Measurements from ENCODE around the gene NOS3.

The NOS3 gene

GRCh38 chr7:150952331-150953050 is 38.3 kb upstream of the NOS3 start:
- DNase-seq (ENCODE audit: low read depth), result no peak

GRCh38 chr7:150953061-150953997 is 37.5 kb upstream of the NOS3 start:
- DNase-seq (ENCODE audit: low read depth), result no peak

GRCh38 chr7:150954201-150954985 is 36.4 kb upstream of the NOS3 start:
- DNase-seq (ENCODE audit: low read depth), result no peak

GRCh38 chr7:150954986-150955518 is 35.8 kb upstream of the NOS3 start:
- no peak for DNase-seq (ENCODE audit: low read depth)

GRCh38 chr7:150955519-150956394 is 35.1 kb upstream of the NOS3 start:
- DNase-seq (ENCODE audit: low read depth), result no peak

GRCh38 chr7:150956395-150957132 is 34.3 kb upstream of the NOS3 start:
- no peak for DNase-seq (ENCODE audit: low read depth)

GRCh38 chr7:150957133-150958020 is 33.4 kb upstream of the NOS3 start:
- no peak for DNase-seq (ENCODE audit: low read depth)

- DNase-seq (ENCODE audit: low read depth), result no peak
Measured at GRCh38 chr7:150958062-150958552, 32.7 kb upstream of the NOS3 start.

GRCh38 chr7:150958597-150958996 is 32.2 kb upstream of the NOS3 start:
- no peak for DNase-seq (ENCODE audit: low read depth)

- no peak for DNase-seq (ENCODE audit: low read depth)
Measured at GRCh38 chr7:150959081-150959480, 31.7 kb upstream of the NOS3 start.

GRCh38 chr7:150959739-150960734 is 30.8 kb upstream of the NOS3 start:
- no peak for DNase-seq (ENCODE audit: low read depth)

GRCh38 chr7:150961510-150962289 is 29.1 kb upstream of the NOS3 start:
- DNase-seq (ENCODE audit: low read depth), result no peak

GRCh38 chr7:150962290-150962552 is 28.6 kb upstream of the NOS3 start:
- DNase-seq (ENCODE audit: low read depth), result no peak

- DNase-seq (ENCODE audit: low read depth), result no peak
Measured at GRCh38 chr7:150962553-150963399, 28.0 kb upstream of the NOS3 start.

GRCh38 chr7:150963707-150964559 is 26.9 kb upstream of the NOS3 start:
- DNase-seq (ENCODE audit: low read depth), result no peak
